Mammary microvascular endothelial cell (primary cell): Measurements from ENCODE around the gene DHX38. TPM values are rescaled to one million over a fixed set of nuclear protein-coding genes. Genes with fewer than 3 reads are reported as not detected.

Source experiments
- total RNA-seq: library from RNA; depleted of rRNA; stranded (reverse); fragments of >200 nt; gene quantifications from 2 replicates; pipeline ENCODE4 v1.2.3, GENCODE V29; 2015

DHX38 gene
- 34.8 and 46.0 TPM in 2 replicates for total RNA-seq

DNA sequence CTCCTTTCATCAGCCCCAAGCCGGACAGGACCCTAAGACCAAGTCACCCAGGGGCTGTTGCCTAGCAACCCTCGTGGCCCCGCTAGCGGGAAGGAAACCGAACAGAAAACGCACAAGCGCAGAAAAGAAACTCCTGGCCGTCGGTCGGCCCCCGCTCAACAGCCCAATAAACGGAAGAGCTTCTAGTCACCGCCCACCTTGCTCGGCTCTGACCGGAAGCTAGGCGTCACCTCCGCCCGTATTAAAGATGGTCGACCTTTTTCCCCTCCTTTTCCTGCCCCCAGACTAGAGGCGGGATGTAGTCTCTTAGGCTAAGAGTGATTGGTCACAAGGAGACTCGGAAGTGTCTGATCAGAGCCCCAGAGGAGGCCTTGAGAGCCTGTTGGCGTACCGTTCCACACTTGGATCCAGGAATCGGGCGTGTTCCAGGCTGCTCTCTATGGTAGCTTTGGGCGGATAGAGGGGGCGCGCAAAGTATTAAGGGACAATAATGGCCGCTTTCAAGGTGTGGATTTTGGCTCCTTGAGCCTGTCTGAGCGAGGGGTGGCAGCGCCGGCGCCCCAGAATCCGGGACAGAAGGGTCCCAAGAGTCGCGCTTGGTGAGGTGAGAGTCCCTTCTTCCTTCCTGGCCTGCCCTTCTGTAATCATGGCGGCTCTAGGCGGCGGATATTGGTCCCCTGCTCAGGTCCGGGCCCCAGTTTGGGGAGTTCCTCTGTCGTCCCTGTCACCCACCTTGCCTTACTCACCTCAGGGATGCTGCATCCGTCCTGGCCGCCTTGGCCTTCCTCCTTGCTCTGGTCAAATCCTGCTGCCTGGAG lies at the start of gene DHX38, which contains the start of gene TXNL4B:
TSS of gene DHX38 (plus strand) at position 400 of the 818 bp plus-strand sequence. CDS start 2,311 bp downstream, outside the sequence.
TSS of gene TXNL4B (minus strand) at position 173 of the 818 bp plus-strand sequence. CDS start 2,871 bp downstream, outside the sequence.

DNA sequence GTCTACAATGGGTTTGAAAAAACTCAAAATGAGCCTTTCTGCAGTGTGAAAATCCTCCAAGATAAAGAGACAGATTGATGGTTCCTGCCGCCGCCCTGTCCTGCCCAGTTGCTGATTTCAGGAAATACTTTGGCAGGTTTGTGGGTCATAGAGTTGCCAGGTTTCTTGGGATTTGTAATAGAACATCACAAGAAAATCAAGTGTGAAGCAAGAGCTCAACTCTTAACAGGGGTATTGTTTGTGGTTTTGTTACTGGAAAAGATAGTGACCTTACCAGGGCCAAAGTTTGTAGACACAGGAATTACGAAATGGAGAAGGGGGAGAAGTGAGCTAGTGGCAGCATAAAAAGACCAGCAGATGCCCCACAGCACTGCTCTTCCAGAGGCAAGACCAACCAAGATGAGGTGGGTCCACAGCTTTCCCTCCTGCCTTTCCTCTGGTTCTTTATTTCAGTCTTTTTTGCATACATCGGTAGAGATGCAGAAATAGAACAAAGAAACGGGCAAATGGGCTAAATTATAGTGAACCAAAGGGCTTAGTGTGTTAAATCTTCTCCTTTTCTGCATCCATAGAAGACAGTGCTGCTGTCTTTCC lies 39.3 kb upstream of the DHX38 start, which contains the start of gene HP:
TSS of gene HP (plus strand) at position 252 of the 594 bp plus-strand sequence. CDS start at position 400, 148 bp downstream.

Other genes starting within 250 kb of the DHX38 start
- 13.5 and 14.4 TPM in 2 replicates for gene ATXN1L, start 247.9 kb upstream of the DHX38 start, total RNA-seq
- 2.2 and 4.4 TPM in 2 replicates for gene ZNF821, start 209.7 kb upstream of the DHX38 start, total RNA-seq
- gene IST1, start 198.3 kb upstream of the DHX38 start, total RNA-seq: 141 and 152 TPM in 2 replicates
- not detected in 2 replicates for gene PKD1L3, start 93.4 kb upstream of the DHX38 start, total RNA-seq
- 7.4 and 8.2 TPM in 2 replicates for gene DHODH, start 85.1 kb upstream of the DHX38 start, total RNA-seq
- gene HP, start 39.3 kb upstream of the DHX38 start, total RNA-seq: not detected in 2 replicates
- gene HPR, start 30.6 kb upstream of the DHX38 start, total RNA-seq: not detected in 2 replicates
- gene TXNL4B, start 227 bp upstream of the DHX38 start, total RNA-seq: 7.1 and 13.0 TPM in 2 replicates
- 0.93 TPM in 1 of 2 replicates, not detected in the other for gene PMFBP1, start 78.3 kb downstream of the DHX38 start, total RNA-seq